ENCODE data around the gene AMBRA1.

- TF ChIP-seq CTCF (IDR thresholded peaks at IDR 0.05) = no peak
- TF ChIP-seq POLR2A (IDR thresholded peaks at IDR 0.05) = no peak
These were observed 33.4 kb downstream of the AMBRA1 start for GRCh38 chr11:46560300-46560991.
